Mesendoderm (in vitro differentiated cells): ENCODE data around the gene DMBT1.

Experiments
- DNase-seq: peaks from one replicate; pipeline ENCODE4 v3.0.0; 2013
- H2AK5ac ChIP-seq: 2 replicates; pipeline ENCODE4 v1.6.1; 2013; ENCODE audit warnings: low read length, inconsistent platforms
- H2BK120ac ChIP-seq: 2 replicates; pipeline ENCODE4 v1.6.1; 2013; ENCODE audit warnings: low read depth, mild to moderate bottlenecking, low read length, moderate library complexity, mixed read lengths
- H2BK15ac ChIP-seq: replicated peaks from 2 replicates; pipeline ENCODE4 v1.6.1; 2013; ENCODE audit warnings: low read depth, mild to moderate bottlenecking, moderate library complexity
- H2BK5ac ChIP-seq: 2 replicates; pipeline ENCODE4 v1.6.1; 2013; ENCODE audit warnings: low read length, inconsistent platforms
- H3K18ac ChIP-seq: 2 replicates; pipeline ENCODE4 v1.6.1; 2013; ENCODE audit warnings: mild to moderate bottlenecking, low read length, mixed read lengths
- H3K23ac ChIP-seq: one replicate; pipeline ENCODE4 v1.6.1; 2013; ENCODE audit warnings: low read length
- H3K27ac ChIP-seq: 2 replicates; pipeline ENCODE4 v1.5.1; 2013; ENCODE audit warnings: low read depth, mild to moderate bottlenecking, inconsistent platforms, low read length, moderate library complexity
- H3K27me3 ChIP-seq: 2 replicates; pipeline ENCODE4 v1.6.1; 2013; ENCODE audit warnings: low read length, control low read depth, mild to moderate bottlenecking, inconsistent platforms; ENCODE audit not compliant: insufficient read depth, poor library complexity
- H3K36me3 ChIP-seq: 2 replicates; pipeline ENCODE4 v1.6.1; 2013; ENCODE audit warnings: low read length, inconsistent platforms; ENCODE audit not compliant: control insufficient read depth, insufficient read depth
- H3K4ac ChIP-seq: one replicate; pipeline ENCODE4 v1.6.1; 2013; ENCODE audit warnings: low read depth, mild to moderate bottlenecking, low read length, moderate library complexity
- H3K4me1 ChIP-seq: 2 replicates; pipeline ENCODE4 v1.6.1; 2013; ENCODE audit warnings: low read depth, low read length, inconsistent platforms; ENCODE audit not compliant: control insufficient read depth
- H3K4me2 ChIP-seq: 2 replicates; pipeline ENCODE4 v1.6.1; 2013; ENCODE audit warnings: low read length
- H3K4me3 ChIP-seq: 2 replicates; pipeline ENCODE4 v1.5.1; 2013; ENCODE audit warnings: mild to moderate bottlenecking, low read length
- H3K56ac ChIP-seq: one replicate; pipeline ENCODE4 v1.6.1; 2013; ENCODE audit warnings: low read length
- H3K79me1 ChIP-seq: 2 replicates; pipeline ENCODE4 v1.6.1; 2013; ENCODE audit warnings: low read length, inconsistent platforms
- H3K79me2 ChIP-seq: 2 replicates; pipeline ENCODE4 v1.6.1; 2013; ENCODE audit warnings: mild to moderate bottlenecking, low read length; ENCODE audit not compliant: control insufficient read depth, insufficient read depth
- H3K9ac ChIP-seq: 2 replicates; pipeline ENCODE4 v1.6.1; 2013; ENCODE audit warnings: low read length, inconsistent platforms
- H4K5ac ChIP-seq: one replicate; pipeline ENCODE4 v1.6.1; 2013; ENCODE audit warnings: low read length
- H4K8ac ChIP-seq: one replicate; pipeline ENCODE4 v1.6.1; 2013; ENCODE audit warnings: low read depth, mild to moderate bottlenecking, control low read depth, low read length, moderate library complexity
- WGBS: extraction: QIAGEN DNeasy Blood & Tissue Kit; methylation state at CpG from one replicate; pipeline ENCODE4 v1.1.7; 2013; ENCODE audit warnings: low lambda C conversion rate, missing lambda C conversion rate; ENCODE audit not compliant: insufficient coverage; ENCODE audit errors: extremely low coverage; 5-methylcytosine and 5-hydroxymethylcytosine counted together

The DMBT1 gene

DNA sequence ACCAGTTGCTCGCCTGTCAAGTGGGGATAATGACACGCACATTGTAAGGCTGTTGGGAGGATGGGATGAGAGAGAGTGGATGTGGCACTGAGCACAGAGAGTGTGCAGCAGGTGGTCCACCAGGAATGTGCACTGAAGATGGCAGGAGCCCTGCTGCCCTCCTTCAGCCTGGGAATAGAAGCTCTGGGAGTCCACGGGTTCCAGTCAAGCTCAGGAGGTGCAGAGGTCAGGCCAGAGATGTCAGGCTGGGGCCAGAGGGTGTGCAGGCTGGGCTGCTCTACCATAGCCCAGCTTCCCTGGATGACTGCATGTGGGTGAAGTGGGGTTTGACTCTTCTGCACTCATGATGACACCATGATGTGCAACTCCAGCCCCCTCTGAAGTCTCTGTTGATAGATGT lies 80.4 kb downstream of the DMBT1 start:
- Histone ChIP-seq H2AK5ac (no peak overlapping the region), H3K56ac (no peak overlapping the region), H3K23ac (no peak overlapping the region), H3K79me2 (no peaks in the 10 kb centered on the region), H3K27me3 (no peaks in the 10 kb centered on the region), H3K4me2 (no peak overlapping the region), H2BK5ac (no peak overlapping the region), H3K4me1 (no peaks in the 10 kb centered on the region), H4K8ac (no peak overlapping the region), H3K18ac (no peak overlapping the region), H2BK120ac (no peak overlapping the region), H3K4me3 (no peak overlapping the region), H2BK15ac (no peak overlapping the region), H3K9ac (no peak overlapping the region), H3K27ac (no peak overlapping the region), H4K5ac (no peak overlapping the region), H3K79me1 (no peaks in the 10 kb centered on the region), H3K4ac (no peak overlapping the region), H3K36me3 (no peaks in the 10 kb centered on the region)
- WGBS = no CpG with 5 or more reads among the region's 3 CpGs
- DNase-seq = no peak

DNA sequence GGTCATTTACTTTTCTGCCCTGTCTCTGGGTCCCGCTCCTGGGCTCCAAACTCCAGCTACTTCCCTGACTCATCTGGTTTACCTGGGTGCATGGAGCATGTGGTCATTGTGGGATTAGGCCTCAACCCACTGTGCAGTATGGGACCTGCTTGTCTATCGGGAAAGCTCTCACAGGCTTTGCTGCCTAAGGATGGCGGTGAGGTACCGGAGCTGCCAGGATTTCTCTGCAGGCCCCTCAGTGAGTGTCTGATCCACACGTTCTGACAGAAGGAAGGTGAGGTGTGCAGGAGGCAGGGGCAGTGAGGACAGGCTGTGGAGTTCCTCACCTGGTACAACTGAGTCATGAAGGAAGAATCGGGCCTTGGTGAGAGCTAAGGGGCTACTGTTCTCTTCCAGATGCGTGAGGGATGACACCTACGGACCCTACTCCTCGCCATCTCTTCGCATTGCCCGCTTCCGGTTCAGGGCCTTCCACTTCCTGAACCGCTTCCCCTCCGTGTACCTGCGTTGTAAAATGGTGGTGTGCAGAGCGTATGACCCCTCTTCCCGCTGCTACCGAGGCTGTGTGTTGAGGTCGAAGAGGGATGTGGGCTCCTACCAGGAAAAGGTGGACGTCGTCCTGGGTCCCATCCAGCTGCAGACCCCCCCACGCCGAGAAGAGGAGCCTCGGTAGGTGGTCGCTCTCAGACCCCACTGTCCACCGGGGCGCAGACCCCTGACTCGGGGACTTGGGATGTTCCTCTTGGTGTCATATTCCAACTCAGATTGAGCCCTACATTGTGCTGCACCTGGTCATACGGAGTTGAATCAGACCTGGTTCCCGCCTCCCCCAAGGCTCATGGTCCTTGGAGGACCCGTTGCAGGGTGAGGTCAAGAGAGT lies 82.4 kb downstream of the DMBT1 start:
- no peak overlapping the region for H2AK5ac ChIP-seq
- no peaks in the 10 kb centered on the region for H3K4me1 ChIP-seq
- H3K23ac ChIP-seq = no peak overlapping the region
- H3K27ac ChIP-seq = no peak overlapping the region
- H4K5ac ChIP-seq = no peak overlapping the region
- H3K4me3 ChIP-seq = no peak overlapping the region
- H2BK5ac ChIP-seq = no peak overlapping the region
- H3K27me3 ChIP-seq = no peaks in the 10 kb centered on the region
- WGBS = no CpG with 5 or more reads among the region's 31 CpGs
- no peak overlapping the region for H4K8ac ChIP-seq
- H3K36me3 ChIP-seq = no peaks in the 10 kb centered on the region
- no peaks in the 10 kb centered on the region for H3K79me2 ChIP-seq
- H3K79me1 ChIP-seq = no peaks in the 10 kb centered on the region
- H3K56ac ChIP-seq = no peak overlapping the region
- H2BK15ac ChIP-seq = no peak overlapping the region
- H3K9ac ChIP-seq = no peak overlapping the region
- no peak overlapping the region for H3K18ac ChIP-seq
- H2BK120ac ChIP-seq = no peak overlapping the region
- H3K4ac ChIP-seq = no peak overlapping the region
- no peak overlapping the region for H3K4me2 ChIP-seq
- no peak for DNase-seq

DNA sequence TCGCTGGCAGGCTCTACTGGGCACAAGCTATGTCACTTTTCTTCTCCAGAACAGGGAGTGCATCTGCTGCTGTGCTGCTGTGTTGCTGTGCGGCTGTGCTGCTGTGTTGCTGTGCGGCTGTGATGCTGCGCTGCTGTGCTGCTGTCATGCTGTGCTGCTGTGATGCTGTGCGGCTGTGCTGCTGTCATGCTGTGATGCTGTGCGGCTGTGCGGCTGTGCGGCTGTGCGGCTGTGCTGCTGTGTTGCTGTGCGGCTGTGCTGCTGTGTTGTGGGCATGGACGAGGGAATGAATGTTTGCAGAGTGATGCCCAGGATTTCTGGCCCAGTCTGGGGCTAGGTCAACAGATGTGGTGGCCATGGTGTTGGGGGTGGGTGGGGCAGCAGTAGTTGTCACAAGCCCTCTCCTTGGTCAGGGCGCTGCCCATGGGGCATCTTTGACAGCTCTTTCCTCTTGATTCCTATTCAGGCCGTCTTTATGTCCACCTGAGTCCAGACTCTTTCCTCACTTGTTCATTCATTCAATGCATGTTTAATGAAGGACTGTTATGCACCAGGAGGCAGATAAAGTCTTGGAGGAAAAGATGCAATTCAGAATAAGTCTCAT lies 83.5 kb downstream of the DMBT1 start:
- WGBS = no CpG with 5 or more reads among the region's 13 CpGs

DNA sequence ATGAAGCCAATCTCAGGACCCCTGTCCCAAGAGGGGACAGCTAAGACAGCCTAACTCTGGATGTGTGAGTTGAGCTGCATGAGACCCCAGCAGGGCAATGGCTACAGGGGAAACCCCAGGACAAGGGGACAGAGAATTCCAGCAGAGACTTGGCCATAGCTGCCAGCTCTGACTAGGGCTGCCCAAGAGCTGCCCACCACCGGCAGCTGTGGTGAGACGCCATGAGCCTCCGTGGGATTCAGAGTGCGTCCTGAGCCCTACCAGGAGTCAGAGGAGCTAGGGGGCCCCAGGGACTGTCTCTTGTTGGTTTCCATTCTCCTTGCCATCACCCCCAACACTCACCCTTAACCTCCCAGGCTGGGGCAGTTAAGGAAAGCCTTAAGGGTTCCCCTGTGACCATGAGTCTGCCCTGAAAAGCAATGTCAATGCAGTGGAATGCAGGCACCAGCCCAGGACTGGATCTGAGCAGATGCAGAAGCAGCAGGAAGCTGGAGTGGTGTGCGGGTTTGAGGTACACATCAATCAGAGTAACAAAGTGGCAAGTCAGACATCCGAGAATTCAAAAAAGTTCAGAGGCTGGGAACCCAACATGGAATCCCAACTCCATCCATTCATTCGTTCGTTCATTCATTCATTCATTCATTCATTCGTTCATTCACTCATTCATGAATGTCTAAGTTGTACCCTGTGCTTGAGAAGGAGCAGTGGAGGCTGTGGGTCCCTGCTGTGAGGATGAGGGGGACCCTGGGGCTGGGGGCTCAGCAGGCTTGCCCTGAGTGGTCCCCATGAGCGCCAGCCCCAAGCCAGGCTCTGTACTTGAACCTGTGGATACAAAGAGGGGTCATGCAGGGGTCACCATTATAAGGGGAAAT lies 86.2 kb downstream of the DMBT1 start:
- Histone ChIP-seq H3K4me1 (no peaks in the 10 kb centered on the region), H4K8ac (no peak overlapping the region), H2BK15ac (no peak overlapping the region), H2BK5ac (no peak overlapping the region), H3K4ac (no peak overlapping the region), H3K9ac (no peak overlapping the region), H3K4me2 (no peak overlapping the region), H2BK120ac (no peak overlapping the region), H2AK5ac (no peak overlapping the region), H4K5ac (no peak overlapping the region), H3K79me1 (no peaks in the 10 kb centered on the region), H3K18ac (no peak overlapping the region), H3K56ac (no peak overlapping the region), H3K27me3 (no peaks in the 10 kb centered on the region), H3K4me3 (no peak overlapping the region), H3K79me2 (no peaks in the 10 kb centered on the region), H3K23ac (no peak overlapping the region), H3K27ac (no peak overlapping the region), H3K36me3 (no peaks in the 10 kb centered on the region)
- no peak for DNase-seq
- no CpG with 5 or more reads among the region's 10 CpGs for WGBS

More for the DNA sequence above, 83.5 kb downstream of the DMBT1 start:
- H3K4ac ChIP-seq = no peak overlapping the region
- H3K36me3 ChIP-seq = no peaks in the 10 kb centered on the region
- H2AK5ac ChIP-seq = no peak overlapping the region
- no peak overlapping the region for H3K4me3 ChIP-seq
- no peaks in the 10 kb centered on the region for H3K79me2 ChIP-seq
- H4K5ac ChIP-seq = no peak overlapping the region
- H2BK5ac ChIP-seq = no peak overlapping the region
- H3K79me1 ChIP-seq = no peaks in the 10 kb centered on the region
- no peaks in the 10 kb centered on the region for H3K4me1 ChIP-seq
- no peak for DNase-seq
- no peak overlapping the region for H3K23ac ChIP-seq
- no peak overlapping the region for H3K4me2 ChIP-seq
- H2BK120ac ChIP-seq = no peak overlapping the region
- H4K8ac ChIP-seq = no peak overlapping the region
- H3K56ac ChIP-seq = no peak overlapping the region
- no peak overlapping the region for H3K18ac ChIP-seq
- no peak overlapping the region for H3K27ac ChIP-seq
- H3K27me3 ChIP-seq = no peaks in the 10 kb centered on the region
- H3K9ac ChIP-seq = no peak overlapping the region
- no peak overlapping the region for H2BK15ac ChIP-seq

DNA sequence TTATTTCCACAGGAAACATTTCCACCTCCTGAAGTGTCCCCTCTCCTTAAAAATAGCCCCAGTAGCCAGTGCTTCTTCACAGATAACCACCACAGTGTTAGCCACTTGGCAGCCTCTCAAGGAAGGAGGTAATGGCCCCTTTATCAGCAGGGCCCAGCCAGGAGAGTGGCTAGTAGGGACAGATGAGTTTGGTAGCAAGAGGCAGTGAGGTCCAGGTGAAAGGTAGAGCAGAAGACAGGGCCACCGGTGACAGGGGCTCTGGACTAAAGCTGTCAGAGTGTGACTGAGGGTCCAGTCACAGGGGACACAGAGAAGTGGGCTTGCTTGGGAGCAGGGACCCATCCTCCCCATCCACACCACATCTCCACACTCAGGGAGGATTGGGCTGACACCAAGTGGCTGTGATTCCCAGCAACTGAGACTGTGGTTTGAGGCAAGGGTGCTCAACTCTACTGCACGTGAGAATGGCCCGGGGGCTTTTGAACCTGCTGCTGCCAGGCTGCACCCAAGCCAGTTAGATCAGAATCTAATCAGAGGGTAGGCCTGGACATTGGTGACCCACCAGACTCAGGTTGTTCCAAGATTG lies 86.9 kb downstream of the DMBT1 start:
- Histone ChIP-seq H3K4me2 (no peak overlapping the region), H3K4ac (no peak overlapping the region), H3K79me1 (no peaks in the 10 kb centered on the region), H3K4me1 (no peaks in the 10 kb centered on the region), H3K18ac (no peak overlapping the region), H2AK5ac (no peak overlapping the region), H3K23ac (no peak overlapping the region), H4K8ac (no peak overlapping the region), H2BK15ac (no peak overlapping the region), H3K4me3 (no peak overlapping the region), H2BK5ac (no peak overlapping the region), H2BK120ac (no peak overlapping the region), H3K79me2 (no peaks in the 10 kb centered on the region), H3K9ac (no peak overlapping the region), H3K27ac (no peak overlapping the region), H4K5ac (no peak overlapping the region), H3K56ac (no peak overlapping the region), H3K27me3 (no peaks in the 10 kb centered on the region), H3K36me3 (no peaks in the 10 kb centered on the region)
- DNase-seq = no peak
- WGBS = no CpG with 5 or more reads among the region's 3 CpGs
